HCT116 (cell line): Measurements from ENCODE around the gene ACYP2. TPM values are rescaled to one million over a fixed set of nuclear protein-coding genes. Genes with fewer than 3 reads are reported as not detected.

ENCODE experiments used
- ATAC-seq: fragments of 200-7000 bp; cut with Tn5 transposase; 2 replicates; pipeline ENCODE4 v1.9.1; 2020; ENCODE audit warnings: mild to moderate bottlenecking, moderate library complexity
- BruUV-seq: library from RNA; stranded (reverse); fragments of 400-500 nt; replicated peaks from 2 replicates; lab custom pipeline; 2021; lab: Mats Ljungman, UMichigan
- CTCF ChIA-PET: fragments of 300-600 bp; sonication (Branson Sonifier 250); formaldehyde crosslinking; loops from one replicate; lab custom pipeline; 2021; ENCODE audit warnings: antibody characterized with exemption; lab: Charles Lee
- POLR2A ChIA-PET: fragments of 300-600, 350-600 bp; sonication (Branson Sonifier 250); formaldehyde crosslinking; loops from one replicate; lab custom pipeline; 2021; ENCODE audit warnings: antibody characterized with exemption; lab: Charles Lee
- RAD21 ChIA-PET, 2 experiments: fragments of 300-600 bp; sonication (Branson Sonifier 250); formaldehyde crosslinking; loops; one replicate each; lab custom pipeline; 2023; ENCODE audit warnings: low total read pairs in 2 of 2; ENCODE audit not compliant: uncharacterized antibody in 2 of 2, unreplicated experiment in 2 of 2, low non-redundant PET in 1 of 2; lab: Charles Lee
- DNase-seq: peaks from one replicate; pipeline ENCODE4 v3.0.0-alpha.2; 2010; ENCODE audit warnings: low read depth, low spot score
- H2AFZ ChIP-seq: fragments of 200-600 bp; shearing (Covaris generic), sonication (generic); 2 replicates; pipeline ENCODE4 v1.6.1; 2017; ENCODE audit warnings: low read depth, mixed run types, mixed read lengths, antibody characterized with exemption, low read length; ENCODE audit not compliant: poor library complexity, severe bottlenecking
- H3K27ac ChIP-seq: 2 replicates; pipeline ENCODE4 v1.5.1; 2012; ENCODE audit warnings: low read depth, low read length
- H3K27me3 ChIP-seq: fragments of 200-600 bp; sonication (generic); 2 replicates; pipeline ENCODE4 v1.6.1; 2016; ENCODE audit warnings: mixed run types, low read length, mixed read lengths; ENCODE audit not compliant: insufficient read depth
- H3K36me3 ChIP-seq, 2 experiments: fragments of 200-500 bp in 1 of 2; fragments of 200-600 bp in 1 of 2; sonication (Bioruptor generic) in 1 of 2; sonication (generic) in 1 of 2; 2 replicates each; pipeline versions ENCODE4 v1.5.1 to v1.6.1; 2014 to 2016; ENCODE audit warnings: low read length in 2 of 2, inconsistent platforms in 1 of 2, mixed read lengths in 1 of 2, mixed run types in 1 of 2; ENCODE audit not compliant: insufficient read depth in 2 of 2, control insufficient read depth in 1 of 2
- H3K4me1 ChIP-seq, 2 experiments: fragments of 200-600 bp in 1 of 2; sonication (generic) in 1 of 2; 2 replicates each; pipeline versions ENCODE4 v1.5.1 to v1.6.1; 2012 to 2017; ENCODE audit warnings: low read length in 2 of 2, inconsistent platforms in 1 of 2, mild to moderate bottlenecking in 1 of 2, mixed read lengths in 1 of 2, mixed run types in 1 of 2, moderate library complexity in 1 of 2; ENCODE audit not compliant: insufficient read depth in 2 of 2, control insufficient read depth in 1 of 2
- H3K4me2 ChIP-seq: fragments of 200-600 bp; sonication (generic); 2 replicates; pipeline ENCODE4 v1.6.1; 2017; ENCODE audit warnings: mixed run types, low read length, mixed read lengths
- H3K4me3 ChIP-seq, 2 experiments: fragments of 200-600 bp in 1 of 2; sonication (generic) in 1 of 2; replicated peaks in 1 of 2; 2 replicates each; pipeline ENCODE4 v1.5.1; 2011 to 2016; ENCODE audit warnings: low read length in 2 of 2, control low read depth in 1 of 2, low read depth in 1 of 2, mild to moderate bottlenecking in 1 of 2, mixed read lengths in 1 of 2, mixed run types in 1 of 2
- H3K79me2 ChIP-seq: fragments of 200-600 bp; sonication (generic); 2 replicates; pipeline ENCODE4 v1.6.1; 2017; ENCODE audit warnings: mild to moderate bottlenecking, mixed run types, low read length, moderate library complexity, mixed read lengths; ENCODE audit not compliant: insufficient read depth
- H3K9ac ChIP-seq: fragments of 200-600 bp; sonication (generic); 2 replicates; pipeline ENCODE4 v1.6.1; 2016; ENCODE audit warnings: low read length, mixed read lengths
- H3K9me2 ChIP-seq: fragments of 200-600 bp; sonication (generic), shearing (Covaris generic); 2 replicates; pipeline ENCODE4 v1.6.1; 2017; ENCODE audit warnings: mixed run types, mild to moderate bottlenecking, moderate library complexity; ENCODE audit not compliant: insufficient read depth
- H3K9me3 ChIP-seq, 2 experiments: fragments of 200-500 bp in 1 of 2; fragments of 200-600 bp in 1 of 2; sonication (Bioruptor generic) in 1 of 2; sonication (generic) in 1 of 2; 2 replicates each; pipeline ENCODE4 v1.6.1; 2014 to 2017; ENCODE audit warnings: low read length in 2 of 2, mixed read lengths in 2 of 2, inconsistent platforms in 1 of 2, low read depth in 1 of 2, mild to moderate bottlenecking in 1 of 2, mixed run types in 1 of 2, moderate library complexity in 1 of 2; ENCODE audit not compliant: control insufficient read depth in 1 of 2, insufficient read depth in 1 of 2
- H4K20me1 ChIP-seq: fragments of 200-600 bp; sonication (generic), shearing (Covaris generic); 2 replicates; pipeline ENCODE4 v1.6.1; 2017; ENCODE audit warnings: mixed run types, mild to moderate bottlenecking, moderate library complexity; ENCODE audit not compliant: insufficient read depth
- EGR1 ChIP-seq: IDR thresholded peaks from 2 replicates; pipeline ENCODE4 v1.6.1; 2012; ENCODE audit warnings: low read depth
- EZH2phosphoT487 ChIP-seq: fragments of 200-600 bp; IDR thresholded peaks from 2 replicates; pipeline ENCODE4 v1.6.1; 2018; ENCODE audit warnings: antibody characterized with exemption, borderline replicate concordance
- FOSL1 ChIP-seq: IDR thresholded peaks from 2 replicates; pipeline ENCODE4 v1.6.1; 2012; ENCODE audit warnings: low read depth
- JUND ChIP-seq: IDR thresholded peaks from 2 replicates; pipeline ENCODE4 v1.6.1; 2012
- POLR2AphosphoS5 ChIP-seq: IDR thresholded peaks from 2 replicates; pipeline ENCODE4 v1.6.1; 2011; ENCODE audit warnings: mild to moderate bottlenecking, low read depth, low read length, moderate library complexity
- REST ChIP-seq: IDR thresholded peaks from 2 replicates; pipeline ENCODE4 v1.6.1; 2012; ENCODE audit warnings: low read depth
- TCF7L2 ChIP-seq: IDR thresholded peaks from 2 replicates; pipeline ENCODE4 v1.7.0; 2011; ENCODE audit warnings: borderline replicate concordance, inconsistent platforms; ENCODE audit not compliant: insufficient read depth, insufficient read length; ENCODE audit errors: extremely low read depth
- YY1 ChIP-seq: IDR thresholded peaks from 2 replicates; pipeline ENCODE4 v1.6.1; 2011; ENCODE audit warnings: low read length, low read depth, moderate library complexity, mild to moderate bottlenecking; ENCODE audit not compliant: insufficient replicate concordance; ENCODE audit errors: extremely low read depth
- intact Hi-C: fragments of 100-400 bp; cut with micrococcal nuclease; formaldehyde crosslinking; loops from 2 replicates; pipeline ENCODE4 v1.10.0; 2022
- total RNA-seq: library from RNA; stranded (reverse); gene quantifications from one replicate; pipeline ENCODE4 v1.2.1, GENCODE V29; 2021; ENCODE audit not compliant: unreplicated experiment
- TF ChIP-seq, protein P1 (sequence below), 3 experiments: fragments of 200-600 bp in 1 of 3; sonication (generic) in 1 of 3; IDR thresholded peaks in 2 of 3; conservative IDR thresholded peaks in 1 of 3; 2 replicates each; pipeline ENCODE4 v1.5.1; 2012 to 2017; ENCODE audit warnings: low read depth in 2 of 3, low read length in 2 of 3, antibody characterized with exemption in 1 of 3, borderline replicate concordance in 1 of 3, control low read depth in 1 of 3, mild to moderate bottlenecking in 1 of 3, mixed read lengths in 1 of 3, mixed run types in 1 of 3, moderate library complexity in 1 of 3; ENCODE audit not compliant: insufficient read depth in 1 of 3
- TF ChIP-seq, protein P2 (sequence below): IDR thresholded peaks from 2 replicates; pipeline ENCODE4 v1.6.1; 2011; ENCODE audit warnings: mild to moderate bottlenecking, low read length, moderate library complexity; ENCODE audit not compliant: insufficient replicate concordance; ENCODE audit errors: extremely low read depth

ACYP2 gene
- total RNA-seq, 1 experiment from 2014 or later: 9.4 TPM

DNA sequence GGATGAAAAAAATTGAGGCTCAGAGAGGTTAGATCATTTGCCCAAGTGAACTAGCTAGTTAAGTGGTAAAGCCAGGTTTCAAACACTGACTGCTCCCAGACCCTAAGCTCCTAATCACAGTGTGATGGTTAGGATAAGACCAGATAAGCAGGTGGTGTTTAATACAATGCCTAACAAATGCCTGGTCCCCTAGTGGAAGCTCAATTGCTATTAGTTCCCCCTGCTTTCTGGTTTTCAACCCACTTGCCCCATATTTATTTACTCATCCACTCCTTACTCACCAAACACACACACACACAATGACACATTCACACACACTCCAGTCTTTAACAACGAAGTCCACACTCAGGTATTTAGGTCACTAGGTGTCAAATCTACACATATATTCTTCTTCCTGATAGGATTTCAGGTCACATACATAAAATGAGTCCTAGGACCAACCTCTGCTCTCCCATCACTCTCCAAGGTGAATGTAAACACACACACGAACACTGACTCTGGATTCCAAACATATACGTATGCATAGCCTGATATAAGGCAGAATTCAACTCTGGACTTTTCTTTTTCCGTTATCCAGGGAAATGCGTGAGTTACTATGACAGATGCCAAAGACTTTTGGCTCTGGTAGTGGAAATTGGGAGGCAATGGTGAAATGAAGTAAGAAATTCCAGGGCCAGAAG, 214.2 kb downstream of the ACYP2 start:
- Histone ChIP-seq H3K9me2 (no peaks in the 10 kb centered on the region), H3K9me3 (no peaks in the 10 kb centered on the region), H3K4me3 (no peak overlapping the region; a peak in 1 of 4 replicates), H3K27ac (no peak overlapping the region), H3K4me1 (peaks cover 6 to 18% of the 10 kb centered on the region in 2 experiments; a peak in 3 of 4 replicates), H3K79me2 (no peaks in the 10 kb centered on the region), H3K9ac (no peak overlapping the region), H4K20me1 (no peaks in the 10 kb centered on the region), H2AFZ (peak overlapping the region; percentile 70), H3K4me2 (peak overlapping the region; percentile 83), H3K27me3 (no peaks in the 10 kb centered on the region), H3K36me3 (no peaks in the 10 kb centered on the region)
- no peak for DNase-seq
- ATAC-seq: no peak
- ChIA-PET RAD21 (no interaction called here), POLR2A (interaction anchor here (1.5 kb wide), 1 partner anchor 21 kb away, joined by 3 read pairs; no protein-coding TSS in a partner anchor), CTCF (no interaction called here)
- TF ChIP-seq FOSL1 (no peak), TCF7L2 (no peak), REST (no peak), JUND (no peak), EGR1 (no peak), YY1 (no peak), POLR2AphosphoS5 (no peak), EZH2phosphoT487 (no peak)
- TF ChIP-seq, protein P1, sequence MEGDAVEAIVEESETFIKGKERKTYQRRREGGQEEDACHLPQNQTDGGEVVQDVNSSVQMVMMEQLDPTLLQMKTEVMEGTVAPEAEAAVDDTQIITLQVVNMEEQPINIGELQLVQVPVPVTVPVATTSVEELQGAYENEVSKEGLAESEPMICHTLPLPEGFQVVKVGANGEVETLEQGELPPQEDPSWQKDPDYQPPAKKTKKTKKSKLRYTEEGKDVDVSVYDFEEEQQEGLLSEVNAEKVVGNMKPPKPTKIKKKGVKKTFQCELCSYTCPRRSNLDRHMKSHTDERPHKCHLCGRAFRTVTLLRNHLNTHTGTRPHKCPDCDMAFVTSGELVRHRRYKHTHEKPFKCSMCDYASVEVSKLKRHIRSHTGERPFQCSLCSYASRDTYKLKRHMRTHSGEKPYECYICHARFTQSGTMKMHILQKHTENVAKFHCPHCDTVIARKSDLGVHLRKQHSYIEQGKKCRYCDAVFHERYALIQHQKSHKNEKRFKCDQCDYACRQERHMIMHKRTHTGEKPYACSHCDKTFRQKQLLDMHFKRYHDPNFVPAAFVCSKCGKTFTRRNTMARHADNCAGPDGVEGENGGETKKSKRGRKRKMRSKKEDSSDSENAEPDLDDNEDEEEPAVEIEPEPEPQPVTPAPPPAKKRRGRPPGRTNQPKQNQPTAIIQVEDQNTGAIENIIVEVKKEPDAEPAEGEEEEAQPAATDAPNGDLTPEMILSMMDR (IDR thresholded peaks at IDR 0.05 in 2 of 3, conservative IDR thresholded peaks at IDR 0.05 in 1 of 3; ENCODE audit: borderline replicate concordance in 1 of 3, insufficient read depth in 1 of 3, low read depth in 2 of 3, low read length in 2 of 3): no peak
- TF ChIP-seq, protein P2, sequence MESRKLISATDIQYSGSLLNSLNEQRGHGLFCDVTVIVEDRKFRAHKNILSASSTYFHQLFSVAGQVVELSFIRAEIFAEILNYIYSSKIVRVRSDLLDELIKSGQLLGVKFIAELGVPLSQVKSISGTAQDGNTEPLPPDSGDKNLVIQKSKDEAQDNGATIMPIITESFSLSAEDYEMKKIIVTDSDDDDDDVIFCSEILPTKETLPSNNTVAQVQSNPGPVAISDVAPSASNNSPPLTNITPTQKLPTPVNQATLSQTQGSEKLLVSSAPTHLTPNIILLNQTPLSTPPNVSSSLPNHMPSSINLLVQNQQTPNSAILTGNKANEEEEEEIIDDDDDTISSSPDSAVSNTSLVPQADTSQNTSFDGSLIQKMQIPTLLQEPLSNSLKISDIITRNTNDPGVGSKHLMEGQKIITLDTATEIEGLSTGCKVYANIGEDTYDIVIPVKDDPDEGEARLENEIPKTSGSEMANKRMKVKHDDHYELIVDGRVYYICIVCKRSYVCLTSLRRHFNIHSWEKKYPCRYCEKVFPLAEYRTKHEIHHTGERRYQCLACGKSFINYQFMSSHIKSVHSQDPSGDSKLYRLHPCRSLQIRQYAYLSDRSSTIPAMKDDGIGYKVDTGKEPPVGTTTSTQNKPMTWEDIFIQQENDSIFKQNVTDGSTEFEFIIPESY: no peak
- BruUV-seq: no TSS peak
- intact Hi-C loops: no loop called here
